ENCODE data around the gene SDC3. TPM values are rescaled to one million over a fixed set of nuclear protein-coding genes. Genes with fewer than 3 reads are reported as not detected.
A peak's percentile ranks its signal among the peaks of the same experiment; 100 is the strongest.

Gene SDC3
- total RNA-seq, 2 donors from 2014 or later, result 94.1 to 143 TPM

DNA sequence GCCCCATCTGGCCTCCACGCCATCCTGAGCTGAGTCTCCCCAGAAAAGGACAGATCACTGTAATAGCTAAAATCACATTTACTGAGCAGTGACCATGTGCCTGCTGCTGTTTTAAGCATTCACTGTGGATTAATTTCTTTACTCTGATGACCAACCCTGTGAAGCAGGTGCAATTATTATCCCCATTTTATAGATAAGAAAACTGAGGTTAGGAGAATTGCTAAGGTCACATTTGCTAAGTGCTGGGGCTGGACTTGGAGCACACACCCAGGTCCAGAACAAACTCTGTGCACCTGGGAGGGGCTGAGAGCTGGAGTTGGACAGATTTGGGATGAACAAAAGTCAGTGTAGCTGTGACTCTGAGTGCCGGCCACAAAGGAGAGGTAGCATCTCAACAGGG is 58.0 kb downstream of the SDC3 start:
- Mint-ChIP-seq H3K9me3 (no peaks in the 10 kb centered on the region), H3K36me3 (ENCODE audit: low read depth) (no peaks in the 10 kb centered on the region), H3K27ac (no peak overlapping the region), H3K4me1 (peaks cover 28% of the 10 kb centered on the region), H3K27me3 (ENCODE audit: insufficient read depth) (no peaks in the 10 kb centered on the region), H3K4me3 (no peak overlapping the region)
- no peak for DNase-seq
- Histone ChIP-seq H3K9ac (ENCODE audit: extremely low read depth, low read length, poor library complexity, severe bottlenecking) (no peak overlapping the region), H3K27ac (ENCODE audit: low read depth, low read length) (no peak overlapping the region), H3K27me3 (ENCODE audit: control insufficient read depth, insufficient read depth, low read length, poor library complexity, severe bottlenecking) (no peaks in the 10 kb centered on the region), H3K36me3 (ENCODE audit: control insufficient read depth, insufficient read depth, low read length) (no peaks in the 10 kb centered on the region), H3K4me1 (ENCODE audit: control insufficient read depth, insufficient read depth, low read length) (peaks cover 5% of the 10 kb centered on the region), H3K4me3 (ENCODE audit: low read length) (no peak overlapping the region), H3K9me3 (ENCODE audit: control insufficient read depth, low read length) (no peaks in the 10 kb centered on the region)
- 92 to 100% methylated on average over 2 of the region's 2 CpGs for WGBS, 2 experiments (ENCODE audit: insufficient coverage in 1 of 2, insufficient read length in 1 of 2)
- TF ChIP-seq, protein P1, sequence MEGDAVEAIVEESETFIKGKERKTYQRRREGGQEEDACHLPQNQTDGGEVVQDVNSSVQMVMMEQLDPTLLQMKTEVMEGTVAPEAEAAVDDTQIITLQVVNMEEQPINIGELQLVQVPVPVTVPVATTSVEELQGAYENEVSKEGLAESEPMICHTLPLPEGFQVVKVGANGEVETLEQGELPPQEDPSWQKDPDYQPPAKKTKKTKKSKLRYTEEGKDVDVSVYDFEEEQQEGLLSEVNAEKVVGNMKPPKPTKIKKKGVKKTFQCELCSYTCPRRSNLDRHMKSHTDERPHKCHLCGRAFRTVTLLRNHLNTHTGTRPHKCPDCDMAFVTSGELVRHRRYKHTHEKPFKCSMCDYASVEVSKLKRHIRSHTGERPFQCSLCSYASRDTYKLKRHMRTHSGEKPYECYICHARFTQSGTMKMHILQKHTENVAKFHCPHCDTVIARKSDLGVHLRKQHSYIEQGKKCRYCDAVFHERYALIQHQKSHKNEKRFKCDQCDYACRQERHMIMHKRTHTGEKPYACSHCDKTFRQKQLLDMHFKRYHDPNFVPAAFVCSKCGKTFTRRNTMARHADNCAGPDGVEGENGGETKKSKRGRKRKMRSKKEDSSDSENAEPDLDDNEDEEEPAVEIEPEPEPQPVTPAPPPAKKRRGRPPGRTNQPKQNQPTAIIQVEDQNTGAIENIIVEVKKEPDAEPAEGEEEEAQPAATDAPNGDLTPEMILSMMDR (conservative IDR thresholded peaks at IDR 0.05), result no peak

GRCh38 chr1:30848130-30848529 is 60.4 kb downstream of the SDC3 start:
- no peaks in the 10 kb centered on the region for H3K9me3 ChIP-seq (ENCODE audit: control insufficient read depth, low read length)
- no peak for DNase-seq
- Mint-ChIP-seq H3K27ac (no peak overlapping the region), H3K9me3 (no peaks in the 10 kb centered on the region), H3K4me3 (no peak overlapping the region), H3K4me1 (peaks cover 21% of the 10 kb centered on the region), H3K36me3 (ENCODE audit: low read depth) (no peaks in the 10 kb centered on the region), H3K27me3 (ENCODE audit: insufficient read depth) (no peaks in the 10 kb centered on the region)
- 94 to 98% methylated on average over 5 of the region's 5 CpGs for WGBS, 2 experiments (ENCODE audit: insufficient coverage in 1 of 2, insufficient read length in 1 of 2)
- H3K4me1 ChIP-seq (ENCODE audit: control insufficient read depth, insufficient read depth, low read length), result peaks cover 3% of the 10 kb centered on the region
- TF ChIP-seq, protein P1 (conservative IDR thresholded peaks at IDR 0.05), result no peak
- no peak overlapping the region for H3K9ac ChIP-seq (ENCODE audit: extremely low read depth, low read length, poor library complexity, severe bottlenecking)
- no peak overlapping the region for H3K27ac ChIP-seq (ENCODE audit: low read depth, low read length)
- H3K27me3 ChIP-seq (ENCODE audit: control insufficient read depth, insufficient read depth, low read length, poor library complexity, severe bottlenecking), result no peaks in the 10 kb centered on the region
- H3K36me3 ChIP-seq (ENCODE audit: control insufficient read depth, insufficient read depth, low read length), result no peaks in the 10 kb centered on the region
- no peak overlapping the region for H3K4me3 ChIP-seq (ENCODE audit: low read length)

DNA sequence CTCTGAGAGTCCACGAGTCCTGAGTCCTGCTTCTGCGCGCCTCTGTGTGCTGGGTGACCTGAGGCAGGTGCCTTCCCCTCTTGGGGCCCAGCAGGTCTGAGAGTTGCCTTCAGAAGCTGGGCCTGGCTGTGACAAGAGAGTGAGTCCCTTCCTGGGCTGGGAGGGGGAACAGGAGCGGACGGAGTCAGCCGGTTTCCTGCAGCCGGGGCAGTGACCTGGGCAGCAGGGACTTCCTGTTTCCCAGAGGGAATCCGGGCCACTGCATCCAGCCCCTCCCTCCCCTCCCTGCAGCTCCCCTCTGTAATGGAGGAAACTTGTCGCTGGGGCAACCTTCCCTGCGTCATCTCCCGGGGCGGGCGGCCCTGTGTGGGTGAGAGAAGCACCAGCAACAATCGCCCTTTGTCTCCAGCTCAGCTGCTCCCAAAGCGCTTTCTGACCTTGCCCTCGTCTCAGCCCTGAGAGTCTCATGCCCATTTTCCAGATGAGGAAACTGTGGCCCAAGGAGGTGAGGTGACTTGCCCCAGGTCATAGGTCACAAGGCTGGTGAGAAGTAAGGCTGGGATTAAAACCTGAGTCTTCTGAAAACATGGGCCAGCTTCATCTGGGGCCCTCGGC is 61.1 kb downstream of the SDC3 start:
- 66 to 71% methylated on average over 4 to 16 of the region's 17 CpGs for WGBS, 2 experiments (ENCODE audit: insufficient coverage in 1 of 2, insufficient read length in 1 of 2)
- no peaks in the 10 kb centered on the region for H3K36me3 ChIP-seq (ENCODE audit: control insufficient read depth, insufficient read depth, low read length)
- H3K27ac Mint-ChIP-seq, result peak overlapping the region; percentile 55
- no peaks in the 10 kb centered on the region for H3K9me3 ChIP-seq (ENCODE audit: control insufficient read depth, low read length)
- no peak overlapping the region for H3K4me3 Mint-ChIP-seq
- H3K27ac ChIP-seq (ENCODE audit: low read depth, low read length), result peak overlapping the region; percentile 51
- H3K27me3 Mint-ChIP-seq (ENCODE audit: insufficient read depth), result no peaks in the 10 kb centered on the region
- DNase-seq, result peak; percentile 85
- H3K9ac ChIP-seq (ENCODE audit: extremely low read depth, low read length, poor library complexity, severe bottlenecking), result no peak overlapping the region
- no peaks in the 10 kb centered on the region for H3K36me3 Mint-ChIP-seq (ENCODE audit: low read depth)
- H3K9me3 Mint-ChIP-seq, result no peaks in the 10 kb centered on the region
- no peak overlapping the region for H3K4me3 ChIP-seq (ENCODE audit: low read length)
- H3K27me3 ChIP-seq (ENCODE audit: control insufficient read depth, insufficient read depth, low read length, poor library complexity, severe bottlenecking), result no peaks in the 10 kb centered on the region
- H3K4me1 ChIP-seq (ENCODE audit: control insufficient read depth, insufficient read depth, low read length), result peaks cover 6% of the 10 kb centered on the region
- H3K4me1 Mint-ChIP-seq, result peaks cover 25% of the 10 kb centered on the region
- TF ChIP-seq, protein P1 (conservative IDR thresholded peaks at IDR 0.05), result no peak

Data from endodermal cell (in vitro differentiated cells).